Dendritic cell treated with granulocyte-macrophage colony-stimulating factor and Interleukin-4, amounts not matched to agents 40 ng/mL and 50 ng/mL, for 4 days (primary cell): ENCODE measurements around the gene ABO.
"Not testable (repeated sequence)": the region's sequence is repeated elsewhere in the genome, so short reads cannot be mapped to it uniquely, and the experiment has no call there.

ENCODE experiments used
- H3K27ac Mint-ChIP-seq: one replicate; pipeline ENCODE4 v1.8.0; 2022; ENCODE audit warnings: mild to moderate bottlenecking, mixed read lengths
- H3K27me3 Mint-ChIP-seq: one replicate; pipeline ENCODE4 v1.8.0; 2022; ENCODE audit warnings: mild to moderate bottlenecking, mixed read lengths
- H3K36me3 Mint-ChIP-seq: one replicate; pipeline ENCODE4 v1.8.0; 2022; ENCODE audit warnings: low read depth, mixed read lengths
- H3K4me1 Mint-ChIP-seq: one replicate; pipeline ENCODE4 v1.8.0; 2022; ENCODE audit warnings: low read depth, mixed read lengths
- H3K4me3 Mint-ChIP-seq: one replicate; pipeline ENCODE4 v1.8.0; 2022; ENCODE audit warnings: mild to moderate bottlenecking, moderate library complexity, mixed read lengths
- H3K9me3 Mint-ChIP-seq: one replicate; pipeline ENCODE4 v1.8.0; 2022; ENCODE audit warnings: mixed read lengths
- intact Hi-C: fragments of 100-400 bp; cut with micrococcal nuclease; formaldehyde crosslinking; loops from one replicate; pipeline ENCODE4 v1.15.0; 2022

ABO gene

DNA sequence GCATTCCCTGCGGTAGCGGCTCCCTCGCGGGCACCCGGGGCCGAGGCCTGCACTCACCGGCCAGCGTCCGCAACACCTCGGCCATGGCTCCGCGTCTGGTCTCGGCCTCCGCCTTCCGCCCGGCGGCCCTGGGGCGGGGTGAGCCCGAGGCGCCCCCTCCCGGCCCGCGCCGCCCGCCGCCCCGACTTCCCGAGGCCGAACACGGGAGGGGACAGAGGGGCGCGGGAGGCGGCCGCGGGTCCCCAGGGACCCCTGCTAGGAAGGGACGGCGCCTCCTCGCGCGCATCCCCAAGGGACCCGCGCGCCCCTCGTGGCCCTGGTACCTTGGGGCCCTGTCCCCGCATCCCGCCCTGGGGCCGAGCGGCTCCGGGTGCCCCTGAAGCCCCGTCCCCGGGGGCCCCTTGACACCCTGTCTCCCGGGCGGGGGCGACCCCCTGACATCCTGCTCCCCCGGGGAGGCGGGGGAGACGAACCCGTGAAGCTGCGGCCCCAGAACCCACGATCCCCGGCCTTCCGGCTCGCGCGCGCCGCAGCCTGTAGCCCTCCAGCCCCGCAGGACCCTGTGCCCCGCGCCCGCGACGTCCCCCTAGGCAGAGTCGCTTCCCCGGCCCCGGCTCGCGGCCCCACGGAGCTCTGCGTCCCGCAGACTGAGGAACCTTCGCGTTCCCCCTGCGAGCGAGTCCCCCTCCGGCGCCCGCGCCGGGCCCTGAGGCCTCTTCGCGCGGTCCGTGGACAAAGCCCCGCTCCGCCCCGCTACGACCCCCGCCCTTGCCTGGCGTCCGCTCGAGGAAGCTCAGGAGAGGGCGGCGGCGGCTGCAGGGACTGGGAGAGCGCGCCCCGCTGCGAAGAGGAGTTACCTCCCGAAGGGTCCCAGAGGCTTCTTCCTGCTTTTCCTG lies at the start of gene ABO:
ABO (minus strand) TSS at position 97 of the 896 bp plus-strand sequence.
- H3K27ac Mint-ChIP-seq: no peak within 1 kb of the TSS
- H3K9me3 Mint-ChIP-seq: peaks cover 31% of the 10 kb centered on the region
- peak within 1 kb of the TSS; percentile 64 for H3K4me3 Mint-ChIP-seq
- H3K27me3 Mint-ChIP-seq: peaks cover 31% of the 10 kb centered on the region
- peaks cover 25% of the 10 kb centered on the region for H3K4me1 Mint-ChIP-seq
- intact Hi-C loops: no loop called here
- H3K36me3 Mint-ChIP-seq: no peaks in the 10 kb centered on the region

- intact Hi-C loops: no loop called here
- Mint-ChIP-seq H3K36me3 (peaks cover 9% of the 10 kb centered on the region), H3K27ac (peak overlapping the region; percentile 3), H3K27me3 (peaks cover 7% of the 10 kb centered on the region), H3K4me3 (no peak overlapping the region), H3K4me1 (peaks cover 12% of the 10 kb centered on the region), H3K9me3 (no peaks in the 10 kb centered on the region)
These were observed 49.1 kb upstream of the ABO start for GRCh38 chr9:133323991-133324703.

DNA sequence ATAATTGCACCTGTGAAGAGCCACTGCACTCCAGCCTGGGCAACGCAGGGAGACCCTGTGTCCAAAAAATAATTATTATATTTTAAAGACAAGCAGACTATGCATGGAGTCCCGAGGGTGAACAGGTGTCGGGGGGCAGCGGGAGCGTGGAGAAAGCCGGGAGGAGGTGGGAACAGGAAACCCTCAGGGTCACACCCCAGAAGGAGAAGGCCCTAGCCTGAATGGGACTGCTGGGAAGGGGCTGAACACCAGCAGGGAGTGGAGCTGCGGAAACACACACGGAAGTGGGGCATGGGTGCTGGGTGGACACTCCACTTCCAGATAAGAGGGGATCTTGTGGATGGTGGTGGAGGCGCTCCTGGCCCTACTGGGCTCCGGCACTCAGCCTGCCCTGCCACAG lies 48.2 kb upstream of the ABO start:
- intact Hi-C loops: no loop called here
- peaks cover 7% of the 10 kb centered on the region for H3K27me3 Mint-ChIP-seq
- H3K9me3 Mint-ChIP-seq: no peaks in the 10 kb centered on the region
- no peak overlapping the region for H3K27ac Mint-ChIP-seq
- H3K36me3 Mint-ChIP-seq: peaks cover 1% of the 10 kb centered on the region
- H3K4me1 Mint-ChIP-seq: peaks cover 6% of the 10 kb centered on the region
- no peak overlapping the region for H3K4me3 Mint-ChIP-seq

GRCh38 chr9:133322701-133323100 lies 47.7 kb upstream of the ABO start:
- intact Hi-C loops: no loop called here
- Mint-ChIP-seq H3K4me3 (no peak overlapping the region), H3K27me3 (peaks cover 7% of the 10 kb centered on the region), H3K4me1 (peaks cover 6% of the 10 kb centered on the region), H3K27ac (no peak overlapping the region), H3K9me3 (no peaks in the 10 kb centered on the region), H3K36me3 (no peaks in the 10 kb centered on the region)

- H3K27ac Mint-ChIP-seq: no peak overlapping the region
- H3K36me3 Mint-ChIP-seq: no peaks in the 10 kb centered on the region
- peaks cover 7% of the 10 kb centered on the region for H3K27me3 Mint-ChIP-seq
- intact Hi-C loops: no loop called here
- peaks cover 6% of the 10 kb centered on the region for H3K4me1 Mint-ChIP-seq
- H3K4me3 Mint-ChIP-seq: no peak overlapping the region
- no peaks in the 10 kb centered on the region for H3K9me3 Mint-ChIP-seq
These were observed 46.5 kb upstream of the ABO start for GRCh38 chr9:133321411-133321935.

DNA sequence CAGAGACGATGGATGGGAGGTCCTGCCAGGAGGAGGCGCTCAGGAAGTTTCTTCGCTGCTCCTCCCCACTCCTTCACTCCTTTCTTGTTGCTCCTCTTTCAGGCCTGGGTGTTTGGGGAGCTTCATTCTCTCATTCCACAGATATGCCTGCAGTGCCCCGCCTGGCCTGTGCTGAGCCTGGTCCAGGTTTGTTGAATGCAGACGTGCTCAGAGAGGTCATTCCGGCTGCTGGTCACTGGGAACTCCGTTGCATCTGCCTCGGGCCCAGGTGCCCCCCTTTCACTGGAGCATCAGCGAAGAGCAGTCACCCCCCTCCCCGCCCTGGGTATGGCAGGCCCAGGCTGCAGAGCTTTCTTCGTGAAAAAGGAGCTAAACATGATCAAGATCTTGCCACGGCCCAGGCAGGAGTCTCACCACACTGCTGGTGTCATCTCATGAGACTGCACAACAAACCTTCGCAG lies 45.5 kb upstream of the ABO start:
- Mint-ChIP-seq H3K36me3 (no peaks in the 10 kb centered on the region), H3K27me3 (peaks cover 7% of the 10 kb centered on the region), H3K9me3 (no peaks in the 10 kb centered on the region), H3K27ac (no peak overlapping the region), H3K4me1 (peaks cover 6% of the 10 kb centered on the region), H3K4me3 (no peak overlapping the region)
- intact Hi-C loops: no loop called here

DNA sequence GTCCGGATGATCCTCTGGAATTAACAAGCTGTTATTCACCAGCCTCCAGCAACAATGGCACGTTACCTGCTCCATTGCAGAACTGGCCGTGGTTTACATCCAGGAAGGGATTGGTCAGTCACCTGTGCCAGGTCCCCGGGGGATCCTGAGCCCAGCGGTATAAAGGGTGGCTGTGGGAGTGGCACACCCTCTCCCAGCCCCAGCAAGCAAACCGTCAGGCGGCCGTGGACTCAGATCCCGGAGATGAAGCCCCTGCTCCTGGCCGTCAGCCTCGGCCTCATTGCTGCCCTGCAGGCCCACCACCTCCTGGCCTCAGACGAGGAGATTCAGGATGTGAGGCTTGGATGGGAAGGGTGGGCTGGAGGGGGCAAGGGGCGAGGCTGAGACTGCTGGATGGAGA lies 42.5 kb upstream of the ABO start:
- H3K27me3 Mint-ChIP-seq, H3K36me3 Mint-ChIP-seq, H3K27ac Mint-ChIP-seq, H3K4me3 Mint-ChIP-seq, H3K9me3 Mint-ChIP-seq, intact Hi-C loops, H3K4me1 Mint-ChIP-seq: not testable (repeated sequence)

DNA sequence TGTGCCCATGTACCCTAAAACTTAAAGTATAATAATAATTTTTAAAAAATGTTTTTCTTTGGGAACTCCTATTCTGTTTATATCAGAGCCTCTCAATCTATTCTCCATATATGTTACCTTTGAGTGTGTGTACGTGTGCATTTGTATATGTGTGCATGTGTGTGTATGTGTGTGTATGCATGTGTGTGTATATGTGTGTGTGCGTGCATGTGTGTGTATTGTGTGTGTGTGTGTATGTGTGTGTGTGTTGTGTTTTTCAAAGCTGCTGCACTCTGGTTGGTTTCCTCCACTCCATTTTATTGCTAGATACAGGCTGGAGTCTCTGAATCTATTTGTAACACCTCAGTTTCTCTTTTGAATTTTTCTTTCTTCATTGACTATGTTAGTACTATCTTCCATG lies 41.0 kb upstream of the ABO start:
- no peaks in the 10 kb centered on the region for H3K36me3 Mint-ChIP-seq
- no peaks in the 10 kb centered on the region for H3K9me3 Mint-ChIP-seq
- intact Hi-C loops: no loop called here
- no peaks in the 10 kb centered on the region for H3K4me1 Mint-ChIP-seq
- no peak overlapping the region for H3K27ac Mint-ChIP-seq
- no peak overlapping the region for H3K4me3 Mint-ChIP-seq
- H3K27me3 Mint-ChIP-seq: peaks cover 2% of the 10 kb centered on the region

GRCh38 chr9:133309608-133310007 lies 34.6 kb upstream of the ABO start:
- H3K36me3 Mint-ChIP-seq: no peaks in the 10 kb centered on the region
- peaks cover 3% of the 10 kb centered on the region for H3K27me3 Mint-ChIP-seq
- peaks cover 11% of the 10 kb centered on the region for H3K9me3 Mint-ChIP-seq
- intact Hi-C loops: no loop called here
- H3K27ac Mint-ChIP-seq: no peak overlapping the region
- no peak overlapping the region for H3K4me3 Mint-ChIP-seq
- no peaks in the 10 kb centered on the region for H3K4me1 Mint-ChIP-seq

DNA sequence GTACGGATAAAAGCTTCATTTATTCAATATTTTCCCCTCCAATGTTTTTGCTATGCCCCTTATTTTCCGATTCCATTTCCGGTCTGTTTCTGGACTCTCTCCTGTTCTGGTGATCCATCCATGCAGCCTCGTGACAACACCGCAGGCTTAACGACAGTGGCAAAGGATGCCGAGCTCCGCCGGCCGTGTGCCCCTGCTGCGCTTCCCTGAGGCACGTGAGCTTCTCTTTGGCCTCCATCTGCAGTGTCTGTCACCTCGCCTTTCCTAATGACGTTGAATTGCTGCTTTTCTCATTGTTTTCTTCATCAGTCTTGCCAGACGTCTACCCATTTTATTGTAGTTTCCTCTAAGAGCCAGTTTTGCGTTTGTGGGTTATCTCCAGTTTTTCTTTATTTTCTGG lies 32.3 kb upstream of the ABO start:
- intact Hi-C loops: no loop called here
- no peaks in the 10 kb centered on the region for H3K36me3 Mint-ChIP-seq
- no peak overlapping the region for H3K4me3 Mint-ChIP-seq
- H3K27me3 Mint-ChIP-seq: peaks cover 1% of the 10 kb centered on the region
- H3K4me1 Mint-ChIP-seq: no peaks in the 10 kb centered on the region
- peaks cover 11% of the 10 kb centered on the region for H3K9me3 Mint-ChIP-seq
- no peak overlapping the region for H3K27ac Mint-ChIP-seq

DNA sequence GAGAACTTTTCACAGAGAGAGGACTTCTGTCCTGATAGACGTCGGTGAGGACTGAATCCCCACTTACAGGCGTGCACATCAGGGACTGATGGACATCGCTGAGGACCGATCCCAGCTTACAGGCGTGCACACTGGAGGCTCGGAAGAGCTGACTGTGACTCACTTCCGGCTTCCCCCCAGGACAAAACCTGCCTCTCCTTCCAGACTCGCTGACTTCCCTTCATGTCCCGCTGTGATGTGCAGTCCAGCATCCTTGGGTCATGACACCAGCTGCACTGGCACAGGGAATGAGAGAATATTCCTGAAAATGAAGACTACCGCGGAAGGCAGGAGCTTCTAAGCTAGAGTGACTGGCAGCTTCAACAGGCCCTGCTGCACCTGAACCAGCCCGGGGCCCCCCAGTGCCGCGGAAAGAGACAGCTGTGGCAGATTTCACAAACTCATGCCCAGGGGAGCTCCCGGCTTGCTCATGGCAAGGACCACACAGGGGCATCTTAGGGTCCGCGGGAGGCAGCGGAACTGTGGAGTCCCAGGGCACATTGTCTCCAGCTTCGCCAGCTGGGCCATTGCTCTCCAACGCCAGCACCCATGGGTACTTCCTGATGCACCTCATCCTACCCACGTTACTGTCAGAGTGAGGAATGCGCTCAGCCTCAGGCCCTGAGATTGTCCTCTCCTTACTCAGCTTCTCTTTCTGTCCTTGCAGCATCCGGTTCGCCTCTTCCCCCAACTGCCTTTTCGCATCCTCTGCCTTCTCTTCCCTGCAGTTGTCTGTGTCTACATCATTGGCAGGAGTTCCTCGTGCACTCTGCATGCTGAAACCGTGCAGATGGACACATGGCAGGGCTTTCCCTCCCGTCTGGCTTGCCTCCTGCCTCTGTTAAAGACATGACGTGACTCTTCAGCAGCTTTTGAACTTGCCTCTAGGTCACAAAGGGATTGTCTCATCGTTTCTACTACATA lies 31.5 kb upstream of the ABO start:
- no peaks in the 10 kb centered on the region for H3K4me1 Mint-ChIP-seq
- H3K27me3 Mint-ChIP-seq: peaks cover 3% of the 10 kb centered on the region
- H3K27ac Mint-ChIP-seq: no peak overlapping the region
- H3K4me3 Mint-ChIP-seq: no peak overlapping the region
- H3K9me3 Mint-ChIP-seq: peaks cover 11% of the 10 kb centered on the region
- H3K36me3 Mint-ChIP-seq: no peaks in the 10 kb centered on the region
- intact Hi-C loops: no loop called here

DNA sequence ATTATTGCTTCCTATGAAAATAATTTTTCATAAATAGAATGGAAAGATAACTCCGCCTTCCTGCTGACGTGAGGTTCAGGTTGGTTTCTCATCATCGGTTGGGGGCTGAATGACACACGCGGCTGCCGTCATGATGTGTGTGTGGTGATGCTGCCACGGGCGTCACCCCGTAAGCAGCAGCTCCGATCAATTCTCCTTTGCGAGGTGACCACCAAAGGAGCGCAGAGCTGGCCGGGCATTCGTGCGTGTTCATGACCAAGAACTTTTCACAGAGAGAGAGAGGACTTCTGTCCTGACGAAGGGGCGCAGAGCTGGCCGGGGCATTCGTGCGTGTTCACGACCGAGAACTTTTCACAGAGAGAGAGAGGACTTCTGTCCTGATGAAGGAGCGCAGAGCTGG lies 30.7 kb upstream of the ABO start:
- Mint-ChIP-seq H3K9me3 (peaks cover 11% of the 10 kb centered on the region), H3K4me1 (no peaks in the 10 kb centered on the region), H3K27me3 (peaks cover 3% of the 10 kb centered on the region), H3K27ac (no peak overlapping the region), H3K36me3 (no peaks in the 10 kb centered on the region), H3K4me3 (no peak overlapping the region)
- intact Hi-C loops: no loop called here

DNA sequence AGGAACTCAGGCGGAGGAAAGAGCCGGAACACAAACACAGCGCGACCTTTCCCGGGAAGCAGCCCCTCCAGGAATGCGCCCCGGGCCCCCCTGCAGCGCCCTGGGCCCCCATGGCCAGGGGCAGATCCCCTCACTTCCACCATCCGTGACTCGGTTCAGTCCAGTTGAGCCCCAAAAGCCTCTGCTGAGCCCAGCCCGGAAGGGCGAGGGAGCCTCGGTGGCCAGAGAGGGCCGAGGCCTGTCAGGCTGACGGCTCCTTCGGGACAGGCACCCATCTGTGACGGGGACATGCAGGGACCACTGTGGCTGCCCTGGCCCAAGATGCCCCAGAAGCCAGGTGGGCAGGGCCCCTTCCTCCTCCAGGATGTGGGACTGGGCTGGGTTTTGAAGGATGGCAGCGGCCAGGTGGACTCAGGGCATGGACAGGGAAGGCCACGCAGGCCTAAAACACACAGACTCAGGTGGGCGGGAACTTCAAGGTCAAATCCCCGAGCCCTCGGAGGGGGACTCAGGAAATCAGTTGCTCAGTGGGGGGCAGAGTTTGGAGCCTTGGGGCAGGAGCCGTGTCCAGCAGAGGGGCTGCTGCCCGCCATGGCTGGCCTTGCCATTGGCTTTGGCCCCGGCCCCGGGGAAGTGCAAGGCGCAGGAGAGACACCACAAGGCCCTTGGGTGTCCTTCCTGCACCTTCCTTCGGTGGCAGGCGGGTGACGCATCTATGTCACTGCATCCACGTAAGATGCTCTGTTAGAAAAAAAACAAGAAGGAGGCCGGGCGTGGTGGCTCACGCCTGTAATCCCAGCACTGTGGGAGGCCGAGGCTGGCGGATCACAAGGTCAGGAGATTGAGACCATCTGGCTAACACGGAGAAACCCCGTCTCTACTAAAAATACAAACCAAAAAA lies 29.7 kb upstream of the ABO start:
- Mint-ChIP-seq H3K9me3 (peaks cover 7% of the 10 kb centered on the region), H3K27ac (no peak overlapping the region), H3K36me3 (no peaks in the 10 kb centered on the region), H3K27me3 (peaks cover 3% of the 10 kb centered on the region), H3K4me1 (no peaks in the 10 kb centered on the region), H3K4me3 (no peak overlapping the region)
- intact Hi-C loops: no loop called here
